ENCODE data around the gene CDC5L. TPM values are rescaled to one million over a fixed set of nuclear protein-coding genes. Genes with fewer than 3 reads are reported as not detected.

CDC5L gene
- total RNA-seq, 1 donor from 2014 or later = 27.1 TPM

- intact Hi-C loops (cut with micrococcal nuclease) = loop anchor here (2.0 to 10.0 kb wide), 3 partner anchors 181 to 1241 kb away; no protein-coding TSS in a partner anchor
These were observed 86.1 kb downstream of the CDC5L start for GRCh38 chr6:44473393-44474189.

- intact Hi-C loops (cut with micrococcal nuclease) = loop anchor here (2.0 to 10.0 kb wide), 3 partner anchors 181 to 1241 kb away; no protein-coding TSS in a partner anchor
These were observed 86.7 kb downstream of the CDC5L start for GRCh38 chr6:44474190-44474631.

GRCh38 chr6:44474643-44475042 is 87.1 kb downstream of the CDC5L start:
- intact Hi-C loops (cut with micrococcal nuclease) = loop anchor here (1.0 to 10.0 kb wide), 4 partner anchors 180 to 1448 kb away; no protein-coding TSS in a partner anchor

GRCh38 chr6:44475417-44475778 is 87.9 kb downstream of the CDC5L start:
- intact Hi-C loops (cut with micrococcal nuclease) = loop anchor here (1.0 to 10.0 kb wide), 4 partner anchors 179 to 1447 kb away; no protein-coding TSS in a partner anchor

- intact Hi-C loops (cut with micrococcal nuclease) = loop anchor here (1.0 to 10.0 kb wide), 4 partner anchors 179 to 1446 kb away; no protein-coding TSS in a partner anchor
These were observed 88.4 kb downstream of the CDC5L start for GRCh38 chr6:44475779-44476434.

- intact Hi-C loops (cut with micrococcal nuclease) = loop anchor here (10.0 kb wide), 1 partner anchor 178 kb away; no protein-coding TSS in a partner anchor
These were observed 89.3 kb downstream of the CDC5L start for GRCh38 chr6:44476849-44477248.

GRCh38 chr6:44477293-44477894 is 89.9 kb downstream of the CDC5L start:
- intact Hi-C loops (cut with micrococcal nuclease) = loop anchor here (10.0 kb wide), 1 partner anchor 177 kb away; no protein-coding TSS in a partner anchor

- intact Hi-C loops (cut with micrococcal nuclease) = loop anchor here (10.0 kb wide), 1 partner anchor 177 kb away; no protein-coding TSS in a partner anchor
These were observed 90.7 kb downstream of the CDC5L start for GRCh38 chr6:44478158-44478557.

- intact Hi-C loops (cut with micrococcal nuclease) = loop anchor here (10.0 kb wide), 1 partner anchor 176 kb away; no protein-coding TSS in a partner anchor
These were observed 91.2 kb downstream of the CDC5L start for GRCh38 chr6:44478591-44479254.

- intact Hi-C loops (cut with micrococcal nuclease) = no loop called here
These were observed 92.6 kb downstream of the CDC5L start for GRCh38 chr6:44480097-44480541.

GRCh38 chr6:44481056-44481455 is 93.5 kb downstream of the CDC5L start:
- intact Hi-C loops (cut with micrococcal nuclease) = no loop called here

GRCh38 chr6:44481760-44482159 is 94.3 kb downstream of the CDC5L start:
- intact Hi-C loops (cut with micrococcal nuclease) = no loop called here

GRCh38 chr6:44485601-44486401 is 98.3 kb downstream of the CDC5L start:
- intact Hi-C loops (cut with micrococcal nuclease) = no loop called here

- intact Hi-C loops (cut with micrococcal nuclease) = no loop called here
These were observed 99.5 kb downstream of the CDC5L start for GRCh38 chr6:44487002-44487401.

- intact Hi-C loops (cut with micrococcal nuclease) = no loop called here
These were observed 100.1 kb downstream of the CDC5L start for GRCh38 chr6:44487586-44487985.

GRCh38 chr6:44489910-44490604 is 102.6 kb downstream of the CDC5L start:
- intact Hi-C loops (cut with micrococcal nuclease) = no loop called here

- intact Hi-C loops (cut with micrococcal nuclease) = no loop called here
These were observed 105.6 kb downstream of the CDC5L start for GRCh38 chr6:44493132-44493531.

GRCh38 chr6:44493593-44493992 is 106.1 kb downstream of the CDC5L start:
- intact Hi-C loops (cut with micrococcal nuclease) = no loop called here

- intact Hi-C loops (cut with micrococcal nuclease) = no loop called here
These were observed 106.5 kb downstream of the CDC5L start for GRCh38 chr6:44494011-44494501.
